ENCODE data around the gene CROCC2.

DNA sequence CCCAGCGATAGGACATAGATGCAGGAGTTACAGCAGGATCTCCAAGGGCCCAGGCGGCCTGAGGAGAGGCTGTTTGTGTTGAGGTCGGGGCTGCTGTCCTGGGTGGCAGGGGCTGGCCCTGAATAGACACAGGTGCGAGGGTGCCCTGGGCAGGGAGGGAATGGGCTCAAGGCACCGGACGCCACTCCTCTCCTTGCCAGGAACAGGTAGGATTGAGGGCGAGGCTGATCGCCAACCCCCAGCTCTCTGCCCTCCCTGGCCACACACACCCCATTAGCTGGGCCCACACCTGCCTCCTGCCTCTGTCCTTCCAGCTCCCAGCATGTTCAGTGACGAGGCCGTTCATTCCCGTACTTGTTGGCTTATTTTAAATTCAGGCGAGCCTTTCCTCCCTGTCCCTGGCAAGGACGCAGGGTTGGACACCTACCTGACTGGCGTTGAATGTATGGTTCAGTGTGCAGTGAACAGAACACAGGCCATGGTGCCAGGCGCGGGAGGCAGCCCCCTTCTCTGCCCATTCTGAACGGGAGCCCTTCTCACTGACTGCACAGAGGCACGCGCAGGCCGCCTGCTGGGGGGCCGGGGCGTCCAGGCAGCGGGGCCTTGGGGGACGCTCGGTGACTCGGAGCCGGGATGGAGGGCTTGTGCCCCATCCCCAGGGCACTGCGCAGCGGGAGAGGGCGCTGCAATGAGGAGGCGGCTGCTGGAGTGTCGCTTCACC lies 51.0 kb downstream of the CROCC2 start:
- no peak for TF ChIP-seq EZH2phosphoT487 (IDR thresholded peaks at IDR 0.05; ENCODE audit: borderline replicate concordance, low read depth, low read length)
- TF ChIP-seq CTCF (conservative IDR thresholded peaks at IDR 0.05; ENCODE audit: low read length), result no peak
